B cell (primary cell): ENCODE data around the gene CCDC57. TPM values are rescaled to one million over a fixed set of nuclear protein-coding genes. Genes with fewer than 3 reads are reported as not detected.

Experiments
- ATAC-seq: fragments of 200-7000 bp; cut with Tn5 transposase; one replicate; pipeline ENCODE4 v1.10.0; 2021; ENCODE audit warnings: low read depth, mild to moderate bottlenecking, moderate number of reproducible peaks, moderate library complexity
- CTCF ChIA-PET: fragments of 350-600 bp; sonication (Branson Sonifier 250); formaldehyde crosslinking; loops from one replicate; lab custom pipeline; 2021; ENCODE audit warnings: antibody characterized with exemption, inconsistent platforms; lab: Charles Lee
- POLR2A ChIA-PET: fragments of 350-600 bp; sonication (Branson Sonifier 250); formaldehyde crosslinking; loops from one replicate; lab custom pipeline; 2021; ENCODE audit warnings: antibody characterized with exemption; lab: Charles Lee
- DNase-seq: peaks from one replicate; pipeline ENCODE4 v3.0.0; 2013
- H2AFZ ChIP-seq: 2 replicates; pipeline ENCODE4 v1.6.1; 2012; ENCODE audit warnings: mild to moderate bottlenecking, low read depth, low read length; ENCODE audit not compliant: insufficient read depth, poor library complexity, severe bottlenecking
- H3K27ac ChIP-seq, 2 donors: 1 replicate in 1 of 2; 2 replicates in 1 of 2; pipeline ENCODE4 v1.5.1; 2012 to 2013; ENCODE audit warnings: low read length in 2 of 2, mild to moderate bottlenecking in 2 of 2, moderate library complexity in 1 of 2
- H3K27me3 ChIP-seq, 4 experiments: fragments of 200-600 bp in 1 of 4; sonication (generic) in 1 of 4; replicated peaks in 1 of 4; 1 replicate in 2 of 4; 2 replicates in 2 of 4; pipeline versions ENCODE4 v1.6.1 to v1.7.0; 2013 to 2016; ENCODE audit warnings: low read length in 3 of 4, mild to moderate bottlenecking in 2 of 4, mixed read lengths in 1 of 4, moderate library complexity in 1 of 4; ENCODE audit not compliant: insufficient read depth in 4 of 4, control insufficient read depth in 3 of 4; ENCODE audit errors: control extremely low read depth in 1 of 4
- H3K36me3 ChIP-seq, 2 experiments: replicated peaks in 1 of 2; 1 replicate in 1 of 2; 2 replicates in 1 of 2; pipeline versions ENCODE4 v1.6.1 to v1.7.1; 2013; ENCODE audit warnings: low read length in 1 of 2; ENCODE audit not compliant: insufficient read depth in 2 of 2, control insufficient read depth in 1 of 2; ENCODE audit errors: control extremely low read depth in 1 of 2, extremely low read depth in 1 of 2
- H3K4me1 ChIP-seq, 2 donors: fragments of 200-600 bp in 1 of 2; sonication (generic) in 1 of 2; 1 replicate in 1 of 2; 2 replicates in 1 of 2; pipeline versions ENCODE4 v1.5.1 to v1.6.1; 2013 to 2017; ENCODE audit warnings: low read length in 2 of 2; ENCODE audit not compliant: control insufficient read depth in 2 of 2, insufficient read depth in 2 of 2
- H3K4me2 ChIP-seq: replicated peaks from 2 replicates; pipeline ENCODE3; 2012; ENCODE audit warnings: mild to moderate bottlenecking, low read depth, low read length; ENCODE audit not compliant: poor library complexity, severe bottlenecking
- H3K4me3 ChIP-seq, 5 experiments: fragments of 200-600 bp in 1 of 5; sonication (generic) in 1 of 5; 1 replicate in 3 of 5; 2 replicates in 2 of 5; pipeline versions ENCODE4 v1.5.1 to v1.7.0; 2011 to 2016; ENCODE audit warnings: low read length in 4 of 5, mild to moderate bottlenecking in 4 of 5, low read depth in 2 of 5, control low read depth in 1 of 5, moderate library complexity in 1 of 5; ENCODE audit not compliant: insufficient read depth in 1 of 5; ENCODE audit errors: control extremely low read depth in 1 of 5, extremely low read depth in 1 of 5
- H3K79me2 ChIP-seq: fragments of 200-600 bp; sonication (generic); one replicate; pipeline ENCODE4 v1.6.0; 2016; ENCODE audit warnings: low read length; ENCODE audit not compliant: control insufficient read depth, insufficient read depth
- H3K9ac ChIP-seq: fragments of 200-600 bp; sonication (generic); 2 replicates; pipeline ENCODE4 v1.6.1; 2017; ENCODE audit warnings: mild to moderate bottlenecking, low read length, moderate library complexity
- H3K9me3 ChIP-seq, 3 donors: one replicate each; pipeline versions ENCODE4 v1.6.1 to v1.7.1; 2013; ENCODE audit warnings: low read length in 2 of 3; ENCODE audit not compliant: control insufficient read depth in 2 of 3, insufficient read depth in 1 of 3; ENCODE audit errors: control extremely low read depth in 1 of 3
- H4K20me1 ChIP-seq: 2 replicates; pipeline ENCODE4 v1.6.0; 2012; ENCODE audit warnings: mild to moderate bottlenecking, low read length; ENCODE audit not compliant: insufficient read depth, control insufficient read depth, poor library complexity, severe bottlenecking
- H3K27ac Mint-ChIP-seq: one replicate; pipeline ENCODE4 v1.8.0; 2021; ENCODE audit warnings: mixed read lengths
- H3K27me3 Mint-ChIP-seq: one replicate; pipeline ENCODE4 v1.8.0; 2021; ENCODE audit warnings: mixed read lengths
- H3K4me1 Mint-ChIP-seq: one replicate; pipeline ENCODE4 v1.8.0; 2021; ENCODE audit warnings: mixed read lengths
- H3K4me3 Mint-ChIP-seq: one replicate; pipeline ENCODE4 v1.8.0; 2021; ENCODE audit warnings: mixed read lengths
- H3K9me3 Mint-ChIP-seq: one replicate; pipeline ENCODE4 v1.8.0; 2022; ENCODE audit warnings: mixed read lengths; ENCODE audit not compliant: insufficient read depth
- CTCF ChIP-seq: fragments of 200-600 bp; IDR thresholded peaks from one replicate; pipeline ENCODE4 v1.8.0; 2022; ENCODE audit warnings: antibody characterized with exemption, mild to moderate bottlenecking
- EZH2 ChIP-seq: IDR thresholded peaks from 2 replicates; pipeline ENCODE4 v1.6.1; 2012; ENCODE audit warnings: borderline replicate concordance, low read depth, mild to moderate bottlenecking, moderate library complexity, low read length; ENCODE audit not compliant: insufficient read depth, poor library complexity, severe bottlenecking
- WGBS: methylation state at CpG from one replicate; pipeline ENCODE4 v1.1.5; 2013; ENCODE audit warnings: missing lambda C conversion rate; ENCODE audit not compliant: insufficient coverage; 5-methylcytosine and 5-hydroxymethylcytosine counted together
- intact Hi-C: fragments of 100-400 bp; cut with micrococcal nuclease; formaldehyde crosslinking; loops from one replicate; pipeline ENCODE4 v1.10.0; 2022
- polyA plus RNA-seq: library from polyadenylated mRNA; depleted of rRNA; stranded (reverse); fragments of >200 nt; gene quantifications from 2 replicates; pipeline ENCODE4 v1.2.3, GENCODE V29; 2012
- total RNA-seq, 2 donors: library from RNA; stranded (reverse); fragments of 120-200 nt in 1 of 2; gene quantifications; 1 replicate in 1 of 2; 2 replicates in 1 of 2; pipeline versions ENCODE4 v1.2.3 to v1.2.4, GENCODE V29; 2013 to 2022

Gene CCDC57
- total and polyA plus RNA-seq, 2 donors (not counting 1 experiment from before 2014, with no cell fraction given), result 49.7 to 67.2 TPM

- Mint-ChIP-seq H3K27me3 (no peaks in the 10 kb centered on the region), H3K4me3 (peak overlapping the region; percentile 49), H3K4me1 (peaks cover 37% of the 10 kb centered on the region), H3K27ac (no peak overlapping the region), H3K9me3 (no peaks in the 10 kb centered on the region)
- Histone ChIP-seq H3K27me3 (no peaks in the 10 kb centered on the region), H2AFZ (peak overlapping the region; percentile 52), H3K9ac (peak overlapping the region; percentile 92), H3K4me3 (peak overlapping the region; percentile 13 to 69 (median 59)), H3K36me3 (no peaks in the 10 kb centered on the region), H4K20me1 (peaks cover 51% of the 10 kb centered on the region), H3K9me3 (no peaks in the 10 kb centered on the region), H3K4me2 (peak overlapping the region; percentile 99), H3K27ac (peak overlapping the region; percentile 42 to 47), H3K4me1 (peaks cover 29 to 73% of the 10 kb centered on the region in 2 donors), H3K79me2 (no peaks in the 10 kb centered on the region)
- intact Hi-C loops, result loop anchor here (1.0 to 2.0 kb wide), 2 partner anchors 25 to 217 kb away; no protein-coding TSS in a partner anchor
- ATAC-seq, result no peak
- WGBS, result 20% methylated on average over 40 of the region's 42 CpGs
- ChIA-PET POLR2A (interaction anchor here (0.5 to 1.3 kb wide), 6 partner anchors 21 to 184 kb away, joined by 3 to 7 read pairs (median 3); no protein-coding TSS in a partner anchor), CTCF (interaction anchor here (0.8 to 1.4 kb wide), 3 partner anchors 12 to 69 kb away, joined by 3 to 4 read pairs (median 4); no protein-coding TSS in a partner anchor)
- DNase-seq, result peak; percentile 62
- TF ChIP-seq EZH2 (no peak), CTCF (no peak)
Observed at GRCh38 chr17:82231562-82232321, 19.1 kb upstream of the CCDC57 start.

GRCh38 chr17:82231312-82231561, 18.6 kb upstream of the CCDC57 start:
- Histone ChIP-seq H3K9ac (peak overlapping the region; percentile 92), H3K36me3 (no peaks in the 10 kb centered on the region), H3K4me1 (peaks cover 29 to 68% of the 10 kb centered on the region in 2 donors), H3K4me2 (peak overlapping the region; percentile 99), H3K4me3 (peak overlapping the region in 4 of 5 experiments; percentile 53 to 69 (median 63)), H3K9me3 (no peaks in the 10 kb centered on the region), H3K27ac (peak overlapping the region; percentile 42 to 47), H2AFZ (peak overlapping the region; percentile 52), H4K20me1 (peaks cover 46% of the 10 kb centered on the region), H3K79me2 (no peaks in the 10 kb centered on the region), H3K27me3 (no peaks in the 10 kb centered on the region)
- Mint-ChIP-seq H3K27me3 (no peaks in the 10 kb centered on the region), H3K4me1 (peaks cover 36% of the 10 kb centered on the region), H3K4me3 (peak overlapping the region; percentile 49), H3K9me3 (no peaks in the 10 kb centered on the region), H3K27ac (no peak overlapping the region)
- ChIA-PET POLR2A (interaction anchor here (0.9 to 1.3 kb wide), 2 partner anchors 67 to 185 kb away, joined by 3 read pairs; no protein-coding TSS in a partner anchor), CTCF (interaction anchor here (0.8 to 1.4 kb wide), 3 partner anchors 13 to 69 kb away, joined by 3 to 4 read pairs (median 4); no protein-coding TSS in a partner anchor)
- intact Hi-C loops, result loop anchor here (1.0 to 2.0 kb wide), 2 partner anchors 25 to 218 kb away; no protein-coding TSS in a partner anchor
- ATAC-seq (no peak), DNase-seq (no peak)
- TF ChIP-seq EZH2 (no peak), CTCF (no peak)
- 2% methylated on average over 17 of the region's 18 CpGs for WGBS
